HepG2 (cell line): ENCODE results near the gene LSM11. TPM values are rescaled to one million over a fixed set of nuclear protein-coding genes. Genes with fewer than 3 reads are reported as not detected.

Experiments
- ATAC-seq: fragments of 200-7000 bp; cut with Tn5 transposase; 3 replicates; pipeline ENCODE4 v1.9.1; 2020; ENCODE audit warnings: mild to moderate bottlenecking, moderate library complexity
- BruUV-seq: library from RNA; stranded (reverse); fragments of 400-500 nt; replicated peaks from 2 replicates; lab custom pipeline; 2021; lab: Mats Ljungman, UMichigan
- CTCF ChIA-PET: fragments of 300-600 bp; formaldehyde crosslinking; extraction: SDS; loops from one replicate; lab custom pipeline; 2021; ENCODE audit warnings: low total read pairs, inconsistent platforms, low intra/inter-chr PET ratio; lab: Yijun Ruan, JAX
- POLR2A ChIA-PET: fragments of 350-600 bp; sonication (Branson Sonifier 250); formaldehyde crosslinking; loops from one replicate; lab custom pipeline; 2020; ENCODE audit warnings: antibody characterized with exemption, inconsistent platforms; lab: Yijun Ruan, JAX
- DNase-seq: peaks from one replicate; pipeline ENCODE4 v3.0.0-alpha.2; 2015; ENCODE audit warnings: low spot score
- FAIRE-seq: peaks from 3 replicates; lab custom pipeline; 2011; peaks lifted over from hg19 to GRCh38; lab: Jason Lieb, UNC
- H2AFZ ChIP-seq: one replicate; pipeline ENCODE4 v1.6.1; 2011; ENCODE audit warnings: low read length, inconsistent platforms
- H3K27ac ChIP-seq: fragments of 300-600 bp; 3 replicates; pipeline ENCODE4 v1.8.0; 2011; ENCODE audit warnings: mixed run types, mild to moderate bottlenecking, mixed read lengths, low read length, inconsistent platforms; ENCODE audit not compliant: insufficient read depth; ENCODE audit errors: extremely low read length
- H3K27me3 ChIP-seq, 2 experiments: fragments of 200-600 bp in 1 of 2; 2 replicates in 1 of 2; 3 replicates in 1 of 2; pipeline versions ENCODE4 v1.6.0 to v1.8.0; 2011; ENCODE audit warnings: low read length in 2 of 2, mild to moderate bottlenecking in 2 of 2, moderate library complexity in 2 of 2, inconsistent platforms in 1 of 2; ENCODE audit not compliant: insufficient read depth in 2 of 2, control insufficient read depth in 1 of 2
- H3K36me3 ChIP-seq, 2 experiments: fragments of 200-600 bp in 1 of 2; replicated peaks in 1 of 2; 2 replicates in 1 of 2; 3 replicates in 1 of 2; pipeline versions ENCODE4 v1.5.1 to v1.8.0; 2011; ENCODE audit warnings: low read length in 2 of 2, inconsistent platforms in 1 of 2; ENCODE audit not compliant: insufficient read depth in 2 of 2, control insufficient read depth in 1 of 2
- H3K4me1 ChIP-seq: 2 replicates; pipeline ENCODE4 v1.5.1; 2012; ENCODE audit warnings: low read length, inconsistent platforms; ENCODE audit not compliant: insufficient read depth
- H3K4me2 ChIP-seq: 2 replicates; pipeline ENCODE4 v1.6.0; 2011; ENCODE audit warnings: low read depth, low read length, inconsistent platforms
- H3K4me3 ChIP-seq, 3 experiments: fragments of 200-600 bp in 1 of 3; sonication (generic), shearing (Covaris generic) in 1 of 3; replicated peaks in 1 of 3; 2 replicates each; pipeline ENCODE4 v1.5.1; 2011 to 2016; ENCODE audit warnings: low read length in 3 of 3, inconsistent platforms in 2 of 3, low read depth in 2 of 3, mild to moderate bottlenecking in 2 of 3, control low read depth in 1 of 3, mixed read lengths in 1 of 3; ENCODE audit not compliant: insufficient read depth in 1 of 3
- H3K79me2 ChIP-seq: one replicate; pipeline ENCODE4 v1.6.1; 2011; ENCODE audit warnings: low read length, inconsistent platforms; ENCODE audit not compliant: insufficient read depth
- H3K9ac ChIP-seq: 2 replicates; pipeline ENCODE4 v1.6.0; 2011; ENCODE audit warnings: mild to moderate bottlenecking, low read depth, low read length, inconsistent platforms; ENCODE audit not compliant: insufficient read depth
- H3K9me3 ChIP-seq: 2 replicates; pipeline ENCODE4 v1.5.1; 2012; ENCODE audit warnings: mild to moderate bottlenecking, low read length
- H4K20me1 ChIP-seq: 2 replicates; pipeline ENCODE4 v1.6.0; 2011; ENCODE audit warnings: inconsistent platforms, mild to moderate bottlenecking, low read length, moderate library complexity; ENCODE audit not compliant: insufficient read depth
- IRF2 ChIP-seq: IDR thresholded peaks from 2 replicates; pipeline ENCODE4 v1.6.1; 2018; ENCODE audit warnings: missing genetic modification reagents, missing compliant biosample characterization
- KDM5A ChIP-seq: fragments of 200-600 bp; sonication (generic); IDR thresholded peaks from 2 replicates; pipeline ENCODE4 v1.7.0; 2018; ENCODE audit warnings: antibody characterized with exemption, mild to moderate bottlenecking, low read length, borderline replicate concordance
- MZF1 ChIP-seq: sonication (generic); formaldehyde crosslinking; IDR thresholded peaks from 2 replicates; pipeline ENCODE4 v1.8.1; 2023; ENCODE audit warnings: mild to moderate bottlenecking, missing genetic modification reagents, borderline replicate concordance
- RBFOX2 ChIP-seq: fragments of 200-400 bp; formaldehyde crosslinking; IDR thresholded peaks from 2 replicates; pipeline ENCODE4 v1.6.1; 2017; ENCODE audit warnings: low read depth, mild to moderate bottlenecking, low read length
- SOX13 ChIP-seq, 3 experiments: fragments of 450-650 bp in 1 of 3; sonication (generic) in 1 of 3; formaldehyde crosslinking in 1 of 3; IDR thresholded peaks in 2 of 3; conservative IDR thresholded peaks in 1 of 3; 2 replicates each; pipeline versions ENCODE4 v1.5.0 to v1.6.1; 2016 to 2020; ENCODE audit warnings: antibody characterized with exemption in 1 of 3, mild to moderate bottlenecking in 1 of 3, missing compliant biosample characterization in 1 of 3, missing genetic modification reagents in 1 of 3, moderate library complexity in 1 of 3
- THYN1 ChIP-seq: sonication (generic); formaldehyde crosslinking; IDR thresholded peaks from 2 replicates; pipeline ENCODE4 v1.8.1; 2023; ENCODE audit warnings: low read depth, mild to moderate bottlenecking, moderate library complexity, missing genetic modification reagents, borderline replicate concordance
- ZBTB7A ChIP-seq: sonication (generic); formaldehyde crosslinking; IDR thresholded peaks from 2 replicates; pipeline ENCODE4 v1.8.0; 2022; ENCODE audit warnings: mild to moderate bottlenecking, missing genetic modification reagents
- ZBTB8A ChIP-seq: sonication (generic); formaldehyde crosslinking; IDR thresholded peaks from 2 replicates; pipeline ENCODE4 v1.4.0; 2020; ENCODE audit warnings: mild to moderate bottlenecking, low read depth, missing genetic modification reagents, borderline replicate concordance
- ZNF101 ChIP-seq: sonication (generic); formaldehyde crosslinking; IDR thresholded peaks from 2 replicates; pipeline ENCODE4 v1.4.0; 2020; ENCODE audit warnings: mild to moderate bottlenecking, low read depth, missing genetic modification reagents, borderline replicate concordance
- ZNF205 ChIP-seq: IDR thresholded peaks from 2 replicates; pipeline ENCODE4 v1.6.1; 2018; ENCODE audit warnings: missing biosample characterization, missing genetic modification reagents
- WGBS: methylation state at CpG from one replicate; pipeline ENCODE4 v1.1.6; 2017; ENCODE audit warnings: low lambda C conversion rate; 5-methylcytosine and 5-hydroxymethylcytosine counted together
- in situ Hi-C: cut with HindIII; loops from 2 replicates; pipeline ENCODE4 v1.10.0; 2017; ENCODE audit warnings: low pct_unique_long_range_greater_than_20kb; ENCODE audit not compliant: extremely low pct_ligation_motif_present
- intact Hi-C: fragments of 100-400 bp; cut with micrococcal nuclease; formaldehyde crosslinking; loops from one replicate; pipeline ENCODE4 v1.10.0; 2022; ENCODE audit not compliant: unreplicated experiment
- polyA plus RNA-seq, 8 experiments: library from polyadenylated mRNA; depleted of rRNA in 3 of 8; stranded (reverse) in 7 of 8; unstranded in 1 of 8; fragments of >200 nt; fragmentation: Illumina TruSeq in 4 of 8; extraction: Trizol in 4 of 8; gene quantifications; 2 replicates each; pipeline versions ENCODE4 v1.2.1 to v1.2.3, GENCODE V29; 2011 to 2016; ENCODE audit warnings: low read depth in 4 of 8, missing spikeins in 1 of 8, mixed read lengths in 1 of 8; ENCODE audit not compliant: insufficient read depth in 1 of 8
- total RNA-seq, 5 experiments: library from RNA; depleted of rRNA; stranded (reverse); fragments of >200 nt; fragmentation: Illumina TruSeq; extraction: Trizol; gene quantifications; 2 replicates each; pipeline ENCODE4 v1.2.3, GENCODE V29; 2016; ENCODE audit warnings: low read depth in 1 of 5
- TF ChIP-seq, protein P1 (sequence below): sonication (generic); formaldehyde crosslinking; IDR thresholded peaks from 2 replicates; pipeline ENCODE4 v1.8.0; 2022; ENCODE audit warnings: missing genetic modification reagents, mild to moderate bottlenecking, borderline replicate concordance

Gene LSM11
- total and polyA plus RNA-seq, 2 of the 13 experiments (the other 11 are each of a cell fraction or from before 2014, with no cell fraction given): 4.5 to 7.2 TPM

DNA sequence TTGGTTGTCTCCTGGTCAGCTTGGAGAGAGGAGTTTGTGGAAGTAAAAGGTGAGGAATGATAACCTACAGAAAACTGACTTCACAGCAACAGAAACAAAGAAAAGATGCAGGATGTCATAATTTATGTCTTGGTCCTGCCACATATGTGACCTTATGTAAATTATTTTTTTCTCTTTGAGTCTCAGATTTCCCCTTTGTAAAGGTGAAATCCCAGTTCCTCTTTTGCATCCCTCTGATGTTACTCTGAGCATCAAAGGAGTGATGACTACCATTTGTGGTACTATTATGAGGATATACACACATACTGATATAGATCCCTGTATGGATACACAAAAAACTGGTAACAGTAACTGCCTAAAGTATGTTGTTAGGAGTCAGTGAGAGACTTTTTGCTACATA, 13.7 kb upstream of the LSM11 start:
- H3K9me3 ChIP-seq: no peaks in the 10 kb centered on the region
- no peaks in the 10 kb centered on the region; a peak in 1 of 5 replicates for H3K27me3 ChIP-seq
- intact Hi-C loops (no loop called here), in situ Hi-C loops (loop anchor here (25.0 kb wide), 1 partner anchor 393 kb away; a partner anchor contains a TSS)
- BruUV-seq: no TSS peak
- H3K4me1 ChIP-seq: peaks cover 7% of the 10 kb centered on the region; the same call in 1 of the 2 replicates
- DNase-seq (no peak), ATAC-seq (no peak), FAIRE-seq (no peak)
- CTCF ChIA-PET: interaction anchor here (1.2 kb wide), 1 partner anchor 14 kb away, joined by 3 read pairs; the partner anchor contains the start of gene LSM11
- no peak overlapping the region for H3K27ac ChIP-seq
- H4K20me1 ChIP-seq: no peaks in the 10 kb centered on the region
- peaks cover 0 to 15% of the 10 kb centered on the region in 2 experiments; a peak in 3 of 5 replicates for H3K36me3 ChIP-seq
- H3K79me2 ChIP-seq: no peaks in the 10 kb centered on the region
- no peak overlapping the region for H3K9ac ChIP-seq
- POLR2A ChIA-PET: no interaction called here
- TF ChIP-seq ZNF205 (CRISPR knock-in tag): no peak
- no peak for TF ChIP-seq RBFOX2
- TF ChIP-seq ZBTB7A (CRISPR knock-in tag): no peak
- TF ChIP-seq, protein P1, sequence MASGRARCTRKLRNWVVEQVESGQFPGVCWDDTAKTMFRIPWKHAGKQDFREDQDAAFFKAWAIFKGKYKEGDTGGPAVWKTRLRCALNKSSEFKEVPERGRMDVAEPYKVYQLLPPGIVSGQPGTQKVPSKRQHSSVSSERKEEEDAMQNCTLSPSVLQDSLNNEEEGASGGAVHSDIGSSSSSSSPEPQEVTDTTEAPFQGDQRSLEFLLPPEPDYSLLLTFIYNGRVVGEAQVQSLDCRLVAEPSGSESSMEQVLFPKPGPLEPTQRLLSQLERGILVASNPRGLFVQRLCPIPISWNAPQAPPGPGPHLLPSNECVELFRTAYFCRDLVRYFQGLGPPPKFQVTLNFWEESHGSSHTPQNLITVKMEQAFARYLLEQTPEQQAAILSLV: no peak
- no peak for TF ChIP-seq ZNF101 (CRISPR knock-in tag)
- no peak for TF ChIP-seq SOX13 (IDR thresholded peaks at IDR 0.05)
- no peak for TF ChIP-seq SOX13 (CRISPR knock-in tag; conservative IDR thresholded peaks at IDR 0.05 in 1 of 2, IDR thresholded peaks at IDR 0.05 in 1 of 2)
- H2AFZ ChIP-seq: no peak overlapping the region
- H3K4me3 ChIP-seq: no peak overlapping the region
- no peak overlapping the region for H3K4me2 ChIP-seq

DNA sequence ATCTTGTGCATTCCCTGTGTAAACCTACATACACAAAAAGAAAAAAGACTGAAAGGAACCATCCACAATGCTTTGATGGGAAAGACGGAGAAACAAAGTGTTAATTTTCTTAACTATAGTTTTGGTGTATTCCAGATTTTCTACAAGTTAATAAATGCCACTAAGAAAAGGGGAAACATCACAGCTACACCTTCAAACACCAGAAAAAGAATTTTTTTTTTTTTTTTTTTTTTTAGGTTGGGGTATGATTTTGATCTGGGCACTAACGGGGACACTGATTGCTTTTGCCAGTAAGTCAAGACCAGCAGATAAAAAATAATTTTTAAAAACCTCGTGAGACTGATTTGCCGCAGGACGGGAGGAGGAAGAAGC, 12.6 kb upstream of the LSM11 start:
- no TSS peak for BruUV-seq
- no peaks in the 10 kb centered on the region for H4K20me1 ChIP-seq
- H3K27me3 ChIP-seq: no peaks in the 10 kb centered on the region; a peak in 1 of 5 replicates
- FAIRE-seq (no peak), ATAC-seq (no peak), DNase-seq (no peak)
- peak overlapping the region; percentile 79 for H3K9ac ChIP-seq
- H3K79me2 ChIP-seq: no peaks in the 10 kb centered on the region
- H3K4me2 ChIP-seq: peak overlapping the region; percentile 85
- H3K27ac ChIP-seq: peak overlapping the region; percentile 87
- in situ Hi-C loops (loop anchor here (25.0 kb wide), 1 partner anchor 394 kb away; a partner anchor contains a TSS), intact Hi-C loops (loop anchor here (1.0 kb wide), 1 partner anchor 12 kb away; the partner anchor contains the start of gene LSM11)
- H3K36me3 ChIP-seq: peaks cover 0 to 17% of the 10 kb centered on the region in 2 experiments; a peak in 4 of 5 replicates
- WGBS: 21% methylated on average over 5 of the region's 5 CpGs
- CTCF ChIA-PET: no interaction called here
- peak overlapping the region; percentile 64 to 83 (median 67) for H3K4me3 ChIP-seq
- POLR2A ChIA-PET: interaction anchor here (0.6 to 1.5 kb wide), 4 partner anchors 10 to 289 kb away, joined by 3 to 13 read pairs (median 6); partner anchors contain the start of gene LSM11
- H3K9me3 ChIP-seq: no peaks in the 10 kb centered on the region
- peak overlapping the region; percentile 93 for H2AFZ ChIP-seq
- peaks cover 7% of the 10 kb centered on the region; the same call in 1 of the 2 replicates for H3K4me1 ChIP-seq
- TF ChIP-seq THYN1 (no peak), KDM5A (0 out of 2 replicates have a peak, but pooled peaks have one; percentile 2), IRF2 (CRISPR knock-in tag) (no peak), MZF1 (CRISPR knock-in tag) (no peak), ZBTB8A (CRISPR knock-in tag) (no peak)
